Hematopoietic multipotent progenitor cell treated with erythropoietin and hydrocortisone succinate and interleukin-3 and kit ligand, for 4 days (in vitro differentiated cells): ENCODE results near the gene CBX4.
"Not testable (repeated sequence)": the region's sequence is repeated elsewhere in the genome, so short reads cannot be mapped to it uniquely, and the experiment has no call there.

ENCODE experiments used
- DNase-seq: peaks from one replicate; pipeline ENCODE4 v3.0.0-alpha.2; 2015

CBX4 gene

DNA sequence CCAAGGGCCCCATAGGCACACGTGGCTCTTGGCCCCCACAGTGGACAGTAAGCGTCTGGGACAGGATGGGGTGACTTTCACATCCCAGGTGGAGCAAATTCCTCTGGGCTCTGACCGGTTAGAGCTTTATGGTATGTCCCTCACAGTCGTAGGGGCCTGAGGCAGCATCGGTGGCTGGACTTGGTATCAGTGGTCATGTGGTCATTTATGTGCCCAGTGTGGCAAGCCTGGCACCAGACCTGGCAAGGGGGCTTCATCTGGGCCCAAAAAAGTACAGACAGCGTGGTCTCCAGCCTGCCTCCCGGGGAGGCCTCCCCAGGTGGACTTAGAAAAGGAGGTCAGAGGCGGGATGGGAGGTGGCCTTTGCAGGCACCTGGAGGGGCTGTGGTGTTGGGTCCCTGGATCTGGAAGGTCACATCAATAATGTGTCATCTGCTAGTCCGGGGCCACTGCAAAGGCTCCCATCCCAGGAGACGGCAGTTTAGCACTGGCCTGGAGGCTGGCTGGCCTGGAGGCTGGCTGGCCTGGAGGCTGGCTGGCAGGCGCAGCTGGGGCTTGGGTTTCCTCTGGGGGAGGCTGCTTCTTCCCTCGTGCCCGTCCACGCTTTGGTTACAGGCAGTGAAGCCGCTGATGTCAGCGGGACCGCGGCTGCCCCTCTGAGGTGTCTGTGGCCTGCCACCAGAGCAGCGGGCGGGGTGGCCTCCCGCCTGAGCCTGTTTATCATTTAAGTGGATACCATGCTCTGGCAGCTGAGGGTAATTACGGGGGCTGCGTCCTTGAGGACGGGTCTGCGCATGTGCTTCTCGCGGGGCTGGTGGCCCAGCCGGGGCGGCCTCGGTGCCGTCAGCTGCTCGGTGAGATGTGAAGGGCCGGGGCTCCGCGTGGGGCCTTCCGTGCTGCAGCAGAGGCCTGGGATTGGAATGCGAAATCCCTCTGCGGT is 20.7 kb upstream of the CBX4 start:
- no peak for DNase-seq

DNA sequence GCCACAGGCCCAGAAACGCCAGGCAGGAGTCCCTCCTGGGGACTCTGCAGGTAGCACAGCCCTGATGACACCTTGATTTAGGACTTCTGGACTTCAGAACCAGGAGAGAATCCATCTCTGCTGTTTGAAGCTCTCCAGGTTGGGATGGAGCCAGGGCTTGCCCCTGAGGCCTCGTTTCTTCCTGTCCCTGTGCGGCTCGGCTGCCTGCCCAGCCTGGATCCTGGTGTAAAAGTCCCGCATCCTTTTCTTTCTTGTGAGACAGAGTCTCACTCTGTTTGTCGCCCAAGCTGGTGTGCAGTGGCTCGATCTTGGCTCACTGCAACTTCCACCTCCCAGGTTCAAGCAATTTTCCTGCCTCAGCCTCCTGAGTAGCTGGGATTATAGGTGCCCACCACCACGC is 17.9 kb upstream of the CBX4 start:
- no peak for DNase-seq

GRCh38 chr17:79855331-79856124 is 16.3 kb upstream of the CBX4 start:
- DNase-seq: no peak

GRCh38 chr17:79854080-79855060 is 15.1 kb upstream of the CBX4 start:
- no peak for DNase-seq

DNA sequence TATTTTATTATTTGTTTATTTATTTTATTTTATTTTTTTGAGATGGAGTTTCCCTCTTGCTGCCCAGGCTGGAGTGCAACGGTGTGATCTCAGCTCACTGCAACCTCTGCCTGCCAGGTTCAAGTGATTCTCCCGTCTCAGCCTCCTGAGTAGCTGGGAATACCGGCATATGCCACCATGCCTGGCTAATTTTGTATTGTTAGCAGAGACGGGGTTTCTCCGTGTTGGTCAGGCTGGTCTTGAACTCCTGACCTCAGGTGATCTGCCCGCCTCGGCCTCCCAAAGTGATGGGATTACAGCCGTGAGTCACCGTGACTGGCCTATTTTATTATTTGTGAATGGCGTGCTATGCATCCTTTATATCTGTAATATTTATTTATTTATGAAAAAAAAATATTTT is 13.9 kb upstream of the CBX4 start:
- DNase-seq: not testable (repeated sequence)

DNA sequence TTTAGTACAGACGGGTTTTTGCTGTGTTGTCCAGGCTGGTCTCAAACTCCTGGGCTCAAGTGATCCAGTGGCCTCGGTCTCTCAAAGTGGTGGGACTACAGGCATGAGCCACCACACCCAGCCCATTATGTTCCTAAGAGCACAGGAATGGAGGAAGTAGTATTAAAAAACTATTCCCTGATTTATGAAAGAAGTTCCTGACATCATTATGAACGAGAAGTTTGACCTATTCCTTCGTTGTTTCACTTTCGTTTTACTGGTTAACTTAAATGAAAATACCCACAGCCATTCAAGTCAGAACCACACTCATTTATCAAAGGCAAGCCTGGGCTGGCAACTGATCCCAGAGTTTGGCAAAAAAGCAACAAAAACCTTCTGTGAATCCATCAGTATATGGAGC is 13.5 kb upstream of the CBX4 start:
- no peak for DNase-seq

DNA sequence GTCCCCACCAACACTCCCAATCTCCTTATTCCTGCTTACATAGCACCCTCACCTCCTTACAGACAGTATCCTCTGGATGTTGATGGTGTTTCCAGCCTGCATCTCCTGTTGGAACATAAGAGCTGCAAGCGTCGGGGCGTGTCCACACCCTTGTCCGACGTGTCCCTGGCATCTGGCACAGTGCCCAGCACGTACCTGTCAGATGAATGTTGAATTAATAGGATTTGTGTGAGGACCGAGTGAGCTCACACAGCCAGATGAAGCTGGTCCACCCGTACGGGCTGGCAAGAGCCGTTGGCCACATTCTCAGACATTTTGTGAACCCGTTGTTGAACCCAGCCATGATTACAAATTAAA is 12.2 kb upstream of the CBX4 start:
- no peak for DNase-seq

DNA sequence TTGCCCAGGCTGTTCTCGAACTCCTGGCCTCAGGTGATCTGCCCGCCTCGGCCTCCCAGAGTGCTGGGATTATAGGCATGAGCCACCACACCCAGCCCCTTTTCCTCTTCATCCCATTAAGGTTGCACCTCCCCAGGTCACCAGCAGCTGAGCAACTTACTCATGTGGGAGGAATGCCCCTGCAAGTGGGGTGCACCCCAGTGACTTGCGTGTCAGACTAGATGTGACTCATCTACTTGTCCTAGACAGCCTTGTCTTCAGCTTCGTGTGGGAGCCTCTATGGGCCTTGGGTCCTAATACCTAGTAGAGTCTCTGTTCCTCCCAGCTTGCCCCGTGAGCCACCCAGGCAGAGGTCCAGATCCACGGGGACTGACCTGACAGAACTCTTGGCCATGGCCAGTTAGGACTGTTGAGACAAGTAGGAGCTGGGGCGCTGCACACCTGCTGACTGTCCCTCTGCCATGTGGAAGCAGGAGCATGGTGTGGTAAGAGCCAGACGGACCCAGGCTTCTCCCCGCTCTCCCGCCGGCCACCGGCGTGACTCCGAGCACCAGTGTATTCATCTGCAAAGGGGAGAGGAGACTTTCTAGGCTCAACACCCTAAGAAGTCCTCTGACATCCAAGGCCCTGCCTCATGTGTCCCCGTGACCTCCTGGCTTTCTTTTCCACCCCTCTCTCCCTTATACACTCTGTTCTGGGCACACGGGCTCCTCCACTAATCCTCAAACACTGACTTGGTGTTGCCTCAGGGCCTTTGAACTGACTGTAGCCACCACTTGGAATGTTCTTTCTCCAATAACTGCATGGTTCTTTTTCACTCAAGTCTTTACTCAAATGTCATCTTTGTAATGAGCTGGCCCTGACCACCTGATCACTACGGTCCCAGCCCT is 11.6 kb upstream of the CBX4 start:
- no peak for DNase-seq

DNA sequence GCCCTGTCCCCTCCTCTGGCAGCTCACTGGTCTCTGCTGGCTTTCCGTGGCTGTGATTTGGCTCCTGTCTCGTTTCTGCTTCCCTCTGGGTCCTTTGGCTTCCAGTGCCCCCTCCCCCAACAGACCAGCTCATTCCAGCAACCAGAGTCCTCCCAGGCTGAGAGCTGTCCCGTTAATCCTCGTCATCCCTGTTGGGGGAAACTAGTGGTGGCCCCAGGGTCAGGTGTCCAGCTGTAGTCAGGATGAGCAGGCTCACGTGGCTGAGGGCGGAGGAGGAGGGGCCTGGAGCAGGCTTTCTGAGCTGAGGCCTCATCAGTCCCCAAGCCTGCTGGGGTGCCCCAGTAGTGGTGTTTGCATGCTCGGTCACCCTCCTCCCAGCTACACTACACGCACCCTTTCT is 10.7 kb upstream of the CBX4 start:
- no peak for DNase-seq

- DNase-seq: no peak
Observed at GRCh38 chr17:79848370-79848766, 9.1 kb upstream of the CBX4 start.

GRCh38 chr17:79847698-79848369 is 8.6 kb upstream of the CBX4 start:
- DNase-seq: no peak

GRCh38 chr17:79845601-79845949 is 6.3 kb upstream of the CBX4 start:
- DNase-seq: peak; percentile 90

- DNase-seq: peak; percentile 69
Observed at GRCh38 chr17:79844869-79845600, 5.8 kb upstream of the CBX4 start.

GRCh38 chr17:79843816-79844800 is 4.9 kb upstream of the CBX4 start:
- DNase-seq: no peak

DNA sequence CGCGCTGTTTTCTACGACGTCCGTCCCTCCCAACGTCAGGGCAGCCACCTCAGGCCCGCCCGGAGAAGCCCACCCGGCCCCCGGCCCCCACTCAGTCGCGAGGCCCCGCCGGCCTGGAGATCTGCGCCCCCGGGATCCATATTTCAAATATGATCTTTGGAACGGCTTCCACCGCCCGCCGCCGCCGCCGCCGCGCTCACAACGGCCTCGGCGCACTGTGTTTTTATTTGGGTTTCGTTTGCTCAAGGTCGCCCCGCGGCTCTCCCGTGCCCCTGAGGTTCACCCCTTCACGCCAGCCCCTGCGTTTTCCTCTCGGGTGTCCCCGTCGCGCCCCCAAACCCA is 4.2 kb upstream of the CBX4 start:
- DNase-seq: no peak

- peak; percentile 66 for DNase-seq
Observed at GRCh38 chr17:79842656-79843473, 3.6 kb upstream of the CBX4 start.

DNA sequence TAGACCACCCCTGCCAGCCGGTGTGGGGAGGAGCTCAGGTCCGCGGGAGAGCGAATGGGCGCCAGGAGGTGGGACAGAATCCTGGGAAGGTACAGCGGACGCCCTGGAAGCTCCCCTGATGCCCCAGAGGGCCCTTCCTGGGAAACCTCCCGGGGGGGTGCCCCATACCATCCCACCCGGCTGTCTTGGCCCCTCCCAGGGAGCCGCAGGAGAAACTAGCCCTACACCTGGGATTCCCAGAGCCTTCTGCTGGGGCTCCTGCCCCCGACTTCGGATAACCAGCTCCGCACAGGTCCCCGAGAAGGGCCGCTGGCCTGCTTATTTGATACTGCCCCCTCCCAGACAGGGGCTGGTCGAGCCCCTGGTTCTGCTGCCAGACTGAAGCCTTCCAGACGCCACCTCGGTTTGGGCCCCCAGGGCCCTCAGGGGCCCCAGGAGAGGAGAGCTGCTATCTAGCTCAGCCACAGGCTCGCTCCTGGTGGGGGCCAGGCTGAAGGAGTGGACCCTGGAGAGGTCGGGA is 3.0 kb upstream of the CBX4 start:
- no peak for DNase-seq
